SK-N-DZ (cell line): ENCODE results near the gene PTGS2. TPM values are rescaled to one million over a fixed set of nuclear protein-coding genes. Genes with fewer than 3 reads are reported as not detected.
A peak's percentile ranks its signal among the peaks of the same experiment; 100 is the strongest.

Experiments used
- DNase-seq: peaks from one replicate; pipeline ENCODE4 v3.0.0-alpha.2; 2015; ENCODE audit warnings: low spot score
- polyA plus RNA-seq, 2 experiments: library from polyadenylated mRNA; depleted of rRNA; stranded (reverse); fragments of >200 nt; gene quantifications; 2 replicates each; pipeline ENCODE4 v1.2.3, GENCODE V29; 2014

PTGS2 gene
- not detected in 2 replicates for polyA plus RNA-seq (2014; cell fraction: cytosol; rRNA removed)
- polyA plus RNA-seq (2014; cell fraction: nucleus; rRNA removed): not detected in 2 replicates

GRCh38 chr1:186680245-186681061 is at the start of gene PTGS2:
Gene PTGS2, minus strand, starts transcription at chr1:186680423. Its CDS starts 133 bp downstream, at chr1:186680290.
- peak; percentile 23 for DNase-seq

DNA sequence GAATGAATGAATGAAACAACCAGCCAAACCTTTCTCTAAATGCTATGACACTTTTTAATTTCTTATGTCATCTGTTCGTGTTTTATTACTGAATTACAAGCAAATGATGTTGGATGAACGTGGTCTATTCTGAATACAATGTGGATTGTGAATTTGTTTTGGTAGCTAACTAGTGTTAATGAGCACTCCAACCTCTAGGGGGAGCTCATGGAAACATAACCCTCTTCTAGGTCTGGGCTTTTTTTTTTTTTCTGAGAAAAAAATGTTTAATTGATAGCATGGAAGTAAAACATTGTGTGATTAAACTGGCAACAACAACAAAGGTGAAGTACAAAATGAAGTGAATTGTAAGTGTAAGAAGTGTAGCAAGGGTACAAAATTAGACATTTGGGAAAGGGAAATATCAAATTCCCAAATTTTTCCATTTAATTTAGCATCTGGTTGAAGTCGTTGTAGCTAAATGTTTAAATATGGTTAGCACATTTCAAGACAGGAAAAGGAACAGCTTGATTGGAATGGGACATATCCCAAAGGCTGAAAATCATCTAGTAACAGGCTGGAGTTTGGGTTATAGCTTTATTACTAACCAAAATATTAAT is 42.6 kb upstream of the PTGS2 start:
- peak; percentile 4 for DNase-seq

GRCh38 chr1:186717286-186717685 is 37.1 kb upstream of the PTGS2 start:
- DNase-seq: no peak

DNA sequence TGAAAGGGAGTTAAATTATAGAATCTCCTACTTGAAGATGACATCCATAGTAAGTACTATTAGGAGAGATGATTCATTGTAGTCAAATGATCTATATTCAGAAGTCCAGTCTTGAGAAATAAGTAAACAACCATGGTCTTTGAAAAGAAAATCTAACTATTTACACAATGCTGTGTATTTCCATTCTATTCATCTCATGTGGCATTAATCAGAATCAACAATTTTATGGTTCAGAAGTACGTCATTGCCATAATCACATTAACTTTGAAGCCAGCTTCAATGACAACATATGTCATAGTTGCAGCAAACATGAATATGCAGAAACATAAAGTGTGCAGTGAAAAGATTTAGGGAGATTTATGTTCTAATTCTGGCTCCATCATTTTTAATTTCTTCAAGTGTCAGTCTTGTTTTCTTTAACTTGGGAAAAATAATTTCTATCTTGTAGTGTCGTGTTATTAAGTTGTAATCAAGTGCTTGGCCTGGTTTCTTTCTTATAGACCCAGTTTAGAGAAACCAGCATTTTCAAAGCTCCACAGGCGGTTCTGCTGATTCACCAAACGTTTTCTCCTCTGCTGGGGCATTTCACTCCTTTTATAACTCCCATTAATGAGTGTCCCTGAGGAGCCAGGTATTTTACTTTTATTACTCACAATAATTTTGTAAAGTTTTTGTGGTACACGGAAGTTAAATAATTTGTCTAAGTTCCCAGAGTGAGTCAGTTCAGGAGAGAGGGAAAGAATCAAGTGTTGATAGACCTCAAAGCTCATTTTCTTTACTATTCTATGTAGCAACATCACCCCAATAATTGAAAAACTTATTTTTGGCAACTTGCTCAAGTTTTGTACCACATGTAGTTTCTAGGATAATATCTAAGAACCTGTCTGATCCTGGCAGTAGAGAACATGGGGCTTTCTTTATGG is 35.9 kb upstream of the PTGS2 start:
- DNase-seq: no peak

DNA sequence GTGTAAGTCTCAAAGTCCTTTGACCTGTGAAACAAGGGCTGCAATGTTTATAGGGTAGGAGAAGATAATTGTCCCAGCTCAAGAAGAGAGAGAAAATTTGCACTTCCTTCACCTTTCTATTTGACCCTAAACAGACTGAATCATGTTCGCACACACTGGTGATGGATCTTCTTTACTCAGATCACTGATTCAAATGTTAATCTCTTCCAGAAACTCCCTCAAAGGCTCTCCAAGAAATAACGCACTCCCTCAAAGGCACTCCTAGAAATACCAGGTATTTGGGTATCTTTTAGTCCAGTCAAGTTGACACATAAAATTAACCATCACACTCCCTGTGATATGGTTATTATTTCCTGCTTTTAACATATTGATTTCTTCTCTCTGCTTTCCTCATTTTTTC is 30.5 kb upstream of the PTGS2 start:
- no peak for DNase-seq

DNA sequence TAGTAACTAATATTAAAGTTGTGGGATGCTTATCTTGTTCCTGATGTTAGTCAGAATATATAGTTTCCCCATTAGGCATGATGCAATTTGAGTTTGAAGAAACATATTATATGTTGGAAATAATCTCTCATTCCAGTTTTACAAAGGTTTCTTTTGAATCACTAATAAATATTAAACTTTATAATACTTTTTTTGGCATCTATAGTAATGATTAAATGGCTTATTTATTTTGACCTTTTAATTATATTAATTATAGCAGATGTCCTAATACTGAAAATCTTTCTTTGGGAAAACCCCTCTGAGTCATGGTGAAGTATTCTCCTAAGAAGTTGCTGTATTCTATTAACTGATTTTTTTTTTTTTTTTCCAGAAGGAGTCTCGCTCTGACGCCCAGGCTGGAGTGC is 28.5 kb upstream of the PTGS2 start:
- DNase-seq: no peak

DNA sequence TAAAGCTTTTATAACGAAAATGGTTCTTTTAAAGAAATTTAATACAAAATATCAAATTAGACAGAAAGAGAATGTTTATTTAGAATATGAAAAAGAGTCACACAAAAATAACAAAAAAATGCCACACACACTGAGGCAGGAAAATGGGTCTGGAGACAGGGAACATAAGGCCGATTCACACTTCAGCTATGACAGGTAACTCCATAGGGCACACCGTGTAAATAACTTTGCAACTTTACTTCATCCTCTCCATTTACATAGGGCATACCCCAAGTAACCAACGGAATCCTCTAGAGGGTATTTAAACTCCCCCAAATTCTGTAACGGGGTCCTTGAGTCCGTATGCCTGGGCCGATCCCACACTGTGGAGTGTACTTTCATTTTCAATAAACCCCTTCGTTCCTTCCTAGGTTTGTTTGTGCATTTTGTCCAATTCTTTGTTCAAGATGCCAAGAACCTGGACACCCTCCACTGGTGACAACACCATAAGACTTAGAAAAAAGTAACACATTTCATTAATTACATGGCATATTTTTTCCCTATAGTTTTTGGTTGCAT is 23.1 kb upstream of the PTGS2 start:
- DNase-seq: no peak

DNA sequence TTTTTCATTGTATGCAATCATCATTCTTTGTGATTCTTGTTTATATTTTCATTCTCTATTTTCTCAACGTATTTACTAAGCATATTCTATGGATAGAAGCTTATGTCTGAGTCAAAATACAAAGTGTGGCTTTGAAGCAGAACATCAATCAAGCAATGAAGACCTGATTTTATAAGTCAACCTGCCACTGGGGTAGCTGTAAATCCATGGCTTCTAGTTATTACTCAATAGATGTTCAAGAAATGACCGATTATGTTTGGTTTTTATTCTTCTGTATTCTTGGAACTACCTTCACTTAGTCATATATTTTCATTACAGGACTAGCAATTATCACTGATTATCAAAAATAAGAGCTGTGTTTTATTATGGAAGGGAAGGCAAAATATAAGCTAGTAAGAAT is 20.5 kb upstream of the PTGS2 start:
- DNase-seq: no peak

DNA sequence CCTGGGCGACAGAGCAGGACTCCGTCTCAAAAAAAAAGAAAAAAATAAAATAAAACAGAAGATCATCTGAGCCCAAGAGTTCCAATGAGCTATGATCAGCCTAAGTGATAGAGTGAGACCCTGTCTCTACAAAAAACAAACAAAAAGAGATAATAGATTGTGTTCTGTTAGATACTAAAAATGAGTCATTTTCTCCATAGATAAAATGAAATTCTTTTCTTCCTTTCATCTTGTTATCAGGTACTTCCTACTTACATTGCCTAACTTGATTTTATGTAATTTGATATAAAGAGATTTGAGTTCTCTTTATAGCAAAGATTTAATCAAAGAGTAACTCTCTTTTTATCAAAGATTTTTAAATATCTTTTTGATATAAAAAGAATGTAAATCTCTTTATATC is 19.3 kb upstream of the PTGS2 start:
- DNase-seq: no peak

GRCh38 chr1:186689907-186690306 is 9.7 kb upstream of the PTGS2 start:
- DNase-seq: no peak

DNA sequence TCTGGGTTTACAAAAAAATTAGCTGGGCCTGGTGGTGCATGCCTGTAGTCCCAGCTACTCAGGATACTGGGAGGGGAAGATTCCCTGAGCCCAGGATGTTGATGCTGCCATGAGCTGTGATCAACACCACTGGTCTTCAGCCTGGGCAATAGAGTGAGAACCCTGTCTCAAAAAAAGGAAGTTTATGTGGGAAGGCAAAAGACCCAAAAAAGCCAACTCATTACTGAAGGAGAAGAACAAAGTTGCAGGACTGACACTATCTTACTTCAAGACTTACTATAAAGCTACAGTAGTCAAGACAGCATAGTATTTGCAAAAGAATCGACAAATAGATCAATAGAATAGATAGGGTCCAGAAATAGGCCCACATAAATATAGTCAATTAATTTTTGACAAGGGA is 9.2 kb upstream of the PTGS2 start:
- no peak for DNase-seq

GRCh38 chr1:186683652-186684410 is 3.6 kb upstream of the PTGS2 start:
- DNase-seq: no peak

DNA sequence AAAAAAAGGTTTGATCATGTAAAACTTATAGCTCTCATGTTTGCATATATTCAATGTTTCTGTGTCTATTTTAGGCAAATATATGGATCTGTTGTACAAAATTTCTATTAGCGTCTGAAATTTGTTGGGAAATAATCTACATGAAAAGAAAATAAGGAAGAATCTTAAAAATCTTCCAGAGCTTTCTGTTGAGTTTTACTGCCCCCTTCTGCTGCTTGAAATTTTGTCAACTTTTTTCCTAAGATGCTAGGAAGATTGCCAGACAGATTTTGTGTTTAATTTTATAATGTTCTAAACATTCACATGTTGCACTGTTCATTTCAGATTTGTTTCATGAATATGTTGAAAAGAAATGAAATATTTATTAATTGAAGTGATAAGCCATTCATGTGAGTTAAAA is 2.5 kb upstream of the PTGS2 start:
- DNase-seq: no peak

DNA sequence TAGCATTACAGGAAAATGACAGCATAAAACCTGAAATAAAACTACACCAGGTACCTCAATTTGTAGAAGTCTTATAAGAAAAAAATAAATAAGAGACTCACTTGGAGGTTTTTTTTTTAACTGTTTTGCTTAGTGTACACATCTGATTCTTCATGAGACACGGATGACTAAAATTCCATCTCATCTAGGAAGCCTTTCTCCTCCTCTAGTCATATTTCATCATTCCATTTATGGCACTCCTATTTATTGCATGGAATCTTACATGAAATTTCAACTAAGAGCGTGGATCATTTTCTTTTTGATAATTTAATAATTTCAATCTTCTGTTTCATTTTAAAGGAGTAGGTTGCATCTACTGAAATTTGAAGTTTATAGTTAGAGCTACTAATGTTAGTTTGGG is 1.6 kb upstream of the PTGS2 start:
- DNase-seq: no peak

- no peak for DNase-seq
Observed at GRCh38 chr1:186681121-186681520, 898 bp upstream of the PTGS2 start.

GRCh38 chr1:186679924-186680244 is 339 bp downstream of the PTGS2 start:
- no peak for DNase-seq

GRCh38 chr1:186678155-186678554 is 2.1 kb downstream of the PTGS2 start:
- DNase-seq: no peak

GRCh38 chr1:186672596-186672995 is 7.6 kb downstream of the PTGS2 start:
- no peak for DNase-seq

DNA sequence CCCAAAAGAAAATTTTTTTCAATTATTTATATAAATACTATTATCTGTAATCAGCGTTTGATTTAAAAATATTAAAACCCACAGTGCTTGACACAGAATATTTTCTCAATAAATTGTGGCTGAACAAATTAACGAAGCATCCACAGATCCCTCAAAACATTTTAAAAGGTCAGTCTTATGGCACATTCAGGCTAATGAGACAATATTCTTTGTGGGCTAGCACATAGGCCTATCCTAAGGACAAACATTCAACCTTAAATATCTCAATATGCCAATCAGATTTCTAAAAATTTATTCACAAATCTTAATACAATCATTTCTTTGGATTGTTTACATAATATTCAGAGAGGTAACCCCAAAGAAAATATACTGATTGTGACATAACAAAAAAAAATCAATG is 8.1 kb downstream of the PTGS2 start:
- DNase-seq: no peak

GRCh38 chr1:186671136-186671825 is 8.9 kb downstream of the PTGS2 start:
- no peak for DNase-seq
